ENCODE results near the gene MMP11. TPM values are rescaled to one million over a fixed set of nuclear protein-coding genes. Genes with fewer than 3 reads are reported as not detected.
A peak's percentile ranks its signal among the peaks of the same experiment; 100 is the strongest.

The MMP11 gene
- total and polyA plus RNA-seq, 2 of the 4 experiments (the other 2 are of a cell fraction) = 2.2 to 6.0 TPM

DNA sequence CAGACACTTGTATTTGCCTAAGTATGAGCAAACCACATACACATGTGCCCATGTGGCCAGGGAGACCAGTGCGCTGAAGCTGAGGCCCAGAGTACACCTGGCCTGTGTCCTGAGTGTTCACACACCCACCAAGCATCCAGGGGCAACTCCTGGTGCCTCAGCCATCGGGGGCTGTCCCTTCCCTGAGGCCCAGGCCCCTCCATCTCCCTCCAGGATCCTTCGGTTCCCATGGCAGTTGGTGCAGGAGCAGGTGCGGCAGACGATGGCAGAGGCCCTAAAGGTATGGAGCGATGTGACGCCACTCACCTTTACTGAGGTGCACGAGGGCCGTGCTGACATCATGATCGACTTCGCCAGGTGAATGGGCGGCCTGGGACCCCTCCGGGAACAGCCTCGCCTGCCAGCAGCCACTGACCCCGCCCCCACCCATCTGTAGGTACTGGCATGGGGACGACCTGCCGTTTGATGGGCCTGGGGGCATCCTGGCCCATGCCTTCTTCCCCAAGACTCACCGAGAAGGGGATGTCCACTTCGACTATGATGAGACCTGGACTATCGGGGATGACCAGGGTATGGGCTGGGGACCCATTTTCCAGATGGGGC lies 7.6 kb downstream of the MMP11 start:
- H3K27ac ChIP-seq (ENCODE audit: insufficient read depth, low read length) = no peak overlapping the region
- peaks cover 17% of the 10 kb centered on the region for H3K4me1 ChIP-seq (ENCODE audit: control insufficient read depth, insufficient read depth, low read length)
- H4K5ac ChIP-seq (ENCODE audit: low read depth, low read length) = no peak overlapping the region
- H2BK15ac ChIP-seq (ENCODE audit: low read depth, low read length) = no peak overlapping the region
- in situ Hi-C loops (cut with MboI; ENCODE audit: low sequenced_read_pairs) (no loop called here), dilution Hi-C loops (cut with HindIII; ENCODE audit: low sequenced_read_pairs, unreplicated experiment) (no loop called here), intact Hi-C loops (cut with micrococcal nuclease) (no loop called here)
- BruUV-seq (replicated peaks) = no TSS peak
- H2BK120ac ChIP-seq (ENCODE audit: low read depth, low read length) = no peak overlapping the region
- H3K9me3 ChIP-seq (ENCODE audit: control insufficient read depth, insufficient read depth, low read length) = no peaks in the 10 kb centered on the region
- no peak overlapping the region for H2BK5ac ChIP-seq (ENCODE audit: low read depth, low read length, poor library complexity, severe bottlenecking)
- H3K4ac ChIP-seq (ENCODE audit: low read depth, low read length) = no peak overlapping the region
- H4K8ac ChIP-seq (ENCODE audit: low read depth in 2 of 2, low read length in 2 of 2) = no peak overlapping the region
- TF ChIP-seq MXI1 (IDR thresholded peaks at IDR 0.05; ENCODE audit: borderline replicate concordance, low read depth, low read length) (no peak), RAD21 (IDR thresholded peaks at IDR 0.05; ENCODE audit: low read length) (no peak), RCOR1 (IDR thresholded peaks at IDR 0.05; ENCODE audit: insufficient replicate concordance, low read length) (no peak), CEBPB (IDR thresholded peaks at IDR 0.05; ENCODE audit: low read depth, low read length) (no peak), NFE2L2 (IDR thresholded peaks at IDR 0.05; ENCODE audit: low read depth, low read length) (no peak), BHLHE40 (IDR thresholded peaks at IDR 0.05; ENCODE audit: low read depth, low read length) (no peak), MAFK (IDR thresholded peaks at IDR 0.05; ENCODE audit: low read depth, low read length) (no peak), POLR2A (IDR thresholded peaks at IDR 0.05; ENCODE audit: low read depth, low read length) (no peak), RFX5 (IDR thresholded peaks at IDR 0.05; ENCODE audit: low read depth, low read length) (no peak), MAZ (IDR thresholded peaks at IDR 0.05; ENCODE audit: borderline replicate concordance, low read depth, low read length) (no peak), SMC3 (IDR thresholded peaks at IDR 0.05; ENCODE audit: low read depth, low read length) (no peak)
- TF ChIP-seq, protein P1, sequence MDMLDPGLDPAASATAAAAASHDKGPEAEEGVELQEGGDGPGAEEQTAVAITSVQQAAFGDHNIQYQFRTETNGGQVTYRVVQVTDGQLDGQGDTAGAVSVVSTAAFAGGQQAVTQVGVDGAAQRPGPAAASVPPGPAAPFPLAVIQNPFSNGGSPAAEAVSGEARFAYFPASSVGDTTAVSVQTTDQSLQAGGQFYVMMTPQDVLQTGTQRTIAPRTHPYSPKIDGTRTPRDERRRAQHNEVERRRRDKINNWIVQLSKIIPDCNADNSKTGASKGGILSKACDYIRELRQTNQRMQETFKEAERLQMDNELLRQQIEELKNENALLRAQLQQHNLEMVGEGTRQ (IDR thresholded peaks at IDR 0.05; ENCODE audit: low read depth, low read length) = no peak
- TF ChIP-seq, protein P2, sequence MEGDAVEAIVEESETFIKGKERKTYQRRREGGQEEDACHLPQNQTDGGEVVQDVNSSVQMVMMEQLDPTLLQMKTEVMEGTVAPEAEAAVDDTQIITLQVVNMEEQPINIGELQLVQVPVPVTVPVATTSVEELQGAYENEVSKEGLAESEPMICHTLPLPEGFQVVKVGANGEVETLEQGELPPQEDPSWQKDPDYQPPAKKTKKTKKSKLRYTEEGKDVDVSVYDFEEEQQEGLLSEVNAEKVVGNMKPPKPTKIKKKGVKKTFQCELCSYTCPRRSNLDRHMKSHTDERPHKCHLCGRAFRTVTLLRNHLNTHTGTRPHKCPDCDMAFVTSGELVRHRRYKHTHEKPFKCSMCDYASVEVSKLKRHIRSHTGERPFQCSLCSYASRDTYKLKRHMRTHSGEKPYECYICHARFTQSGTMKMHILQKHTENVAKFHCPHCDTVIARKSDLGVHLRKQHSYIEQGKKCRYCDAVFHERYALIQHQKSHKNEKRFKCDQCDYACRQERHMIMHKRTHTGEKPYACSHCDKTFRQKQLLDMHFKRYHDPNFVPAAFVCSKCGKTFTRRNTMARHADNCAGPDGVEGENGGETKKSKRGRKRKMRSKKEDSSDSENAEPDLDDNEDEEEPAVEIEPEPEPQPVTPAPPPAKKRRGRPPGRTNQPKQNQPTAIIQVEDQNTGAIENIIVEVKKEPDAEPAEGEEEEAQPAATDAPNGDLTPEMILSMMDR (conservative IDR thresholded peaks at IDR 0.05; ENCODE audit: low read depth, low read length) = no peak
- TF ChIP-seq, protein P3, sequence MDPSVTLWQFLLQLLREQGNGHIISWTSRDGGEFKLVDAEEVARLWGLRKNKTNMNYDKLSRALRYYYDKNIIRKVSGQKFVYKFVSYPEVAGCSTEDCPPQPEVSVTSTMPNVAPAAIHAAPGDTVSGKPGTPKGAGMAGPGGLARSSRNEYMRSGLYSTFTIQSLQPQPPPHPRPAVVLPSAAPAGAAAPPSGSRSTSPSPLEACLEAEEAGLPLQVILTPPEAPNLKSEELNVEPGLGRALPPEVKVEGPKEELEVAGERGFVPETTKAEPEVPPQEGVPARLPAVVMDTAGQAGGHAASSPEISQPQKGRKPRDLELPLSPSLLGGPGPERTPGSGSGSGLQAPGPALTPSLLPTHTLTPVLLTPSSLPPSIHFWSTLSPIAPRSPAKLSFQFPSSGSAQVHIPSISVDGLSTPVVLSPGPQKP (IDR thresholded peaks at IDR 0.05; ENCODE audit: borderline replicate concordance, low read depth, low read length) = no peak
- H3K9ac ChIP-seq (ENCODE audit: low read depth, low read length) = no peak overlapping the region
- no peak overlapping the region for H2AK9ac ChIP-seq (replicated peaks; ENCODE audit: low read depth, low read length, poor library complexity)
- ATAC-seq (ENCODE audit: low read depth) (no peak), DNase-seq (no peak)
- no peak overlapping the region for H2AK5ac ChIP-seq (ENCODE audit: low read depth, low read length)
- no peak overlapping the region for H3K14ac ChIP-seq (replicated peaks; ENCODE audit: low read depth, low read length)
- no peak overlapping the region for H4K91ac ChIP-seq (ENCODE audit: insufficient read depth, low read depth, low read length)
- H3K18ac ChIP-seq (ENCODE audit: low read depth, low read length) = no peak overlapping the region
- H3K23ac ChIP-seq (ENCODE audit: low read depth, low read length) = no peak overlapping the region
- H3K4me2 ChIP-seq (ENCODE audit: low read depth, low read length) = no peak overlapping the region
- H3K9me1 ChIP-seq (ENCODE audit: insufficient read depth, low read length) = peaks cover 11% of the 10 kb centered on the region
- POLR2A ChIA-PET (ENCODE audit: unreplicated experiment) = no interaction called here
- no peaks in the 10 kb centered on the region for H3K27me3 ChIP-seq (ENCODE audit: control insufficient read depth, insufficient read depth, low read length)
- no peak overlapping the region for H2BK20ac ChIP-seq (ENCODE audit: low read depth, low read length)
- H2AFZ ChIP-seq (replicated peaks; ENCODE audit: low read length, poor library complexity) = peak overlapping the region; percentile 36
- H3K36me3 ChIP-seq (ENCODE audit: control insufficient read depth, insufficient read depth, low read length) = no peaks in the 10 kb centered on the region
- no peak overlapping the region for H3K4me3 ChIP-seq (ENCODE audit: insufficient read depth, low read depth, low read length)
- 89% methylated on average over 13 of the region's 20 CpGs; no CpG with 5 or more reads in 1 of the 2 experiments for WGBS, 2 experiments (ENCODE audit: extremely low coverage in 2 of 2, insufficient read length in 1 of 2)
- H3K79me1 ChIP-seq (ENCODE audit: low read depth in 1 of 2, low read length in 2 of 2) = no peaks in the 10 kb centered on the region
- H4K20me1 ChIP-seq (ENCODE audit: insufficient read depth, low read length) = no peaks in the 10 kb centered on the region
- CTCF ChIA-PET = no interaction called here
- H3K56ac ChIP-seq (ENCODE audit: extremely low read depth, insufficient read depth, low read length) = no peak overlapping the region

All from IMR-90 (cell line).